SKM-1 treated with dmso at 0.1 percent for 144 hours (cell line): ENCODE data around the gene C19orf25.
"Not testable (repeated sequence)": the region's sequence is repeated elsewhere in the genome, so short reads cannot be mapped to it uniquely, and the experiment has no call there.

ENCODE experiments used
- DNase-seq: peaks from one replicate; lab custom pipeline; 2025; ENCODE audit not compliant: unreplicated experiment; lab: John Stamatoyannopoulos, UW

Gene C19orf25

GRCh38 chr19:1481893-1482360 lies 2.9 kb upstream of the C19orf25 start:
- no peak for DNase-seq

- DNase-seq: no peak
Measured at GRCh38 chr19:1481224-1481892, 2.3 kb upstream of the C19orf25 start.

- not testable (repeated sequence) for DNase-seq
Measured at GRCh38 chr19:1477056-1477455, 2.0 kb downstream of the C19orf25 start.

- no peak for DNase-seq
Measured at GRCh38 chr19:1475751-1476437, 3.1 kb downstream of the C19orf25 start.

GRCh38 chr19:1474765-1475351 lies 4.2 kb downstream of the C19orf25 start:
- no peak for DNase-seq

- DNase-seq: no peak
Measured at GRCh38 chr19:1474011-1474764, 4.8 kb downstream of the C19orf25 start.

GRCh38 chr19:1473085-1473851 lies 5.7 kb downstream of the C19orf25 start:
- DNase-seq: no peak

- DNase-seq: no peak
Measured at GRCh38 chr19:1472231-1473084, 6.6 kb downstream of the C19orf25 start.

- no peak for DNase-seq
Measured at GRCh38 chr19:1471515-1472160, 7.4 kb downstream of the C19orf25 start.

GRCh38 chr19:1471010-1471514 lies 8.0 kb downstream of the C19orf25 start:
- DNase-seq: no peak

GRCh38 chr19:1470305-1471009 lies 8.6 kb downstream of the C19orf25 start:
- no peak for DNase-seq

GRCh38 chr19:1470055-1470304 lies 9.0 kb downstream of the C19orf25 start:
- DNase-seq: no peak

- DNase-seq: no peak
Measured at GRCh38 chr19:1469255-1470054, 9.6 kb downstream of the C19orf25 start.

- no peak for DNase-seq
Measured at GRCh38 chr19:1468821-1469254, 10.2 kb downstream of the C19orf25 start.

- DNase-seq: no peak
Measured at GRCh38 chr19:1468274-1468820, 10.7 kb downstream of the C19orf25 start.

GRCh38 chr19:1467490-1468273 lies 11.3 kb downstream of the C19orf25 start:
- DNase-seq: no peak

GRCh38 chr19:1467215-1467489 lies 11.9 kb downstream of the C19orf25 start:
- DNase-seq: no peak
